ENCODE data around the gene COQ8B.

Gene COQ8B

GRCh38 chr19:40717325-40717879, 716 bp upstream of the COQ8B start:
- DNase-seq = no peak

DNA sequence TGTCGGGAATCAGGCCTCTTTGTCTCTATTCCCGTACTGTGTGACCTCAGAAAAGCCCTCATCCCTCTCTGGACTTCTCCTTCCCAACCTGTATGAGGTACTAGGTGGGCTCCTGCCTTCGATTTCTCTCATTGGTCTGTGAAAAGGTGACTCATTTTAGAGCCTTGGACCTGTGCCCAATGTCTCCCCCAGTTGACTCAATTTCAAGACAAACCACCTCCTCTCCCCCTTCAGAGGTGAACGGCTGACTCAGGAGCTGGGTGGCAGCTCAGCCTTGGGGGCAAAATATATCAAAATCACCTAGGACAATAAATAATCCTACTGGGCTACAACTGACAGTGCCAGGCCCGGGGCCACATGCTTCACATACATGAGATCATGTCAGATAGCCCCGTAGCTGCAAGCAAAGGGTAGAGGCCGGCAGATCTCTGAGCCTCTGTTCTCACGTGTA, 630 bp downstream of the COQ8B start:
- peak; percentile 94 for DNase-seq

GRCh38 chr19:40714441-40715299, 2.0 kb downstream of the COQ8B start:
- DNase-seq = peak; percentile 98

DNA sequence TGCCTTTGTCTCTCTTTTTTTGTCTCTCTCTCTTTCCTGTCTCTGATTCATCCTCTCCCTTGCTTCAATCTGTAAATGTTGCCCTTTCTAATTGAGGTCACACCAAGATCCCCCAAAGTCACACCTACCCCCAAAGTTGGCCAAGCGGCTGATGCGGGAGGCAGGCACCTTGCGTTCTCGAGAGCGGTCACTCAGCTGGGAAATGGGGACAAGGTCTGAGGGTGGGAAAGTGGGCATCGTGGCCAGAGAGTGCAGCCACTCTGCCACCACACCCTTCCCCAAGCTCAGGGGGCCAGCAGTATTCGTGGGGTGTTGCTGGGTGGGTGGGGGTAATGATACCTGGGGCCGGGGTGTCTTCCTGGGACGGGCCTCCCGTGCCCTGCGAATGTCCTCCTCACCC, 2.7 kb downstream of the COQ8B start:
- DNase-seq = no peak

DNA sequence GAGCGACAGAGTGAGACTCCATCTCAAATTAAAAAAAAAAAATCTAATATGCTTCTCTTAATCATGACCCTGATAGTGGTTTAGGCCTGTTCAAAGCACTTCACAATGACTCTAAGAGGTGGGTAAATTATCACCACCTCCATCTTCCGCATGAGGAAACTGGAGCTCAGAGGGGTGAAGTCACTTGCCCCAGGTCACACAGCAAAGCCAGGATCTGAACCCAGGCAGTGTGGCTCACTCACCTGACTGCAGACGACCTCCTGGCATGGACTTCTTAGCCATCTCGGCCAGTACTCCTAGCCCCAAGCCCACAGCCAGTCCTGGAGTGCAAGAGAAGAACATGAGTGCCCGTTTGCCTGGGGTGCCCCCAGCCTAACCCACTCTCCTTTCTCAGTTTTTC, 6.9 kb downstream of the COQ8B start:
- DNase-seq = no peak

DNA sequence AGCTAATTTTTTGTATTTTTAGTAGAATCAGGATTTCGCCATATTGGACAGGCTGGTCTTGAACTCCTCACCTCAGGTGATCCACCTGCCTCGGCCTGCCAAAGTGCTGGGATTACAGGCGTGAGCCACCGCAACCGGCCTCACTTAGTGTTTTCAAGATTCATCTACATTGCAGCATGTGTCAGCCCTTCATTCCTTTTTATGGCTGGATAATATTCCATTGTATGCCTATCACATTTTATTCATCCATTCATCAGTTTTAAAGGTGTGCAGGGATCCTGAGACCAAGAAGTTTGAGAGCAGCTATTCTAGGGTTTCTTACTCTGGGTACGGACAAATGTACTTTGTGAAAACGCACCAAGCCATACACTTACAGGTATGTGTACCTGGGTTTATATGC, 9.1 kb downstream of the COQ8B start:
- DNase-seq = no peak

DNA sequence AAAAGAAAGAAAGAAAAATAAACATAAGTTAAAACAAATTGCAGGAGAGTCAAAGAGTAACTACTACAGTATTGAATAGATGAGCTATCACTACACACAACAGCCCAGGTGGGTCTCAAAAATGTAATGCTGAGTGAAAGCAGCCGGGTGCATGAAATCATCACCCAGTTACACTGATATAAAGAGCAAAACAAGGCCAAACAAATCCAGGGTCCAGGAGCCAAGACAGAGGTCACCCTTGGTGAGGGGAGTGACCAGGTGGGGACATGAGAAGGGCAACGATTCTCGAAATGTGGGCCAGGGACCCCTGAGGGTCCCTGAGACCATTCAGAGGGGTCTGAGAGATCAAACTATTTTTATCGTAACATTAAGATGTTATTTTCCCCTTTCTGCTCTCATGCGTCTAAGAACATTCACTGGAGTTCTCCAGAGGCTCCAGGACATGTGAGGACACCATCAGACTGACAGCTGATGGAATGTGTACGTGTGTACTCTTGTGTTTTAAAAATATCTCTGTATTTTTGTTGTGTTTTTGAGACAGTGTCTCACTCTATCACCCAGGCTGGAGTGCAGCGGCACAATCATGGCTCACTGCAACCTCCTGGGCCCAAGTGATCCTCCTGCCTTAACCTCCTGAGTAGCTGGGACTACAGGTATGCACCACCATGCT, 10.6 kb downstream of the COQ8B start:
- no peak for DNase-seq

- no peak for DNase-seq
These were observed 11.4 kb downstream of the COQ8B start for GRCh38 chr19:40705362-40705651.

DNA sequence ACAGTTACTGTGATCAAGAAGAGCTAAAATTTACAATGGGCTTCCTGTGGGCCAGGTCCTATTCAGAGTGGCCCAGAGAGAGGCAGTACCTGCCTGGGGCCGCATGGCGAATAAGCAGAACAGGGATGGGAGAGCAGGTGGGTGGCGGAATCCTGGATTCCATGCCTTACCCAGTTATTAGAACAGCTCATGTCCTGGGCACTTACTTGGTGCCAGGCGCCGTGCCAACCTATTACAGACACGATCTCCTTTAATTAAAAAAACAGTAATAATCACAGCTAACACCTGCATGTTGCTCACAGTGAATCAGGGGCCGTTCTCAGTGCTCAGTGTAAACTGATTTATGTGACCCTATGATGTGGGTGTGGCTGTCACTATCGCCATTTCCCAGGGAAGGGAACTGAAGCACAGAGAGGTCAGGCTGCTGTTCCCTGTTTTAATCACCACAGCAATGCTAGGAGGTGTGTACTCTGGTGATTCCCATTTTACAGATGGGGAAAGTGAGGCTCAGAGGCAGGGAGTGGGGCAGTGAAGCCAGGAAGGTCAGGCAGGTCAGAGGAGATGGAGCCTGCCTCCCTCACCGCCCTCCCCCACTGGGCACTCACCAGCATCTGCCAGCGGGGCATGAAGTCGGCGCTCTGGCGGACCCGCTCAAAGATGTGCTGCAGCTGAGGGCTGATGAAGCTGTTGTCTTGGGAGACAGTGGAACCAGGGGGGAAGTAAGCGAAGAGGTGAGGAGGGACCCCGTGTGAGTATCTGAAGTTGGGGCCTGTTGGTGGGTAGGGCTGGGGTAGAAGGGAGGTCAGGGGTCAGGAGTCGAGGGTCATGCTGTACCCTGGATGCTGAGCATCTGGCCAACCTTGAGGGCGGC, 12.0 kb downstream of the COQ8B start:
- no peak for DNase-seq

- no peak for DNase-seq
These were observed 13.5 kb downstream of the COQ8B start for GRCh38 chr19:40703029-40703755.

DNA sequence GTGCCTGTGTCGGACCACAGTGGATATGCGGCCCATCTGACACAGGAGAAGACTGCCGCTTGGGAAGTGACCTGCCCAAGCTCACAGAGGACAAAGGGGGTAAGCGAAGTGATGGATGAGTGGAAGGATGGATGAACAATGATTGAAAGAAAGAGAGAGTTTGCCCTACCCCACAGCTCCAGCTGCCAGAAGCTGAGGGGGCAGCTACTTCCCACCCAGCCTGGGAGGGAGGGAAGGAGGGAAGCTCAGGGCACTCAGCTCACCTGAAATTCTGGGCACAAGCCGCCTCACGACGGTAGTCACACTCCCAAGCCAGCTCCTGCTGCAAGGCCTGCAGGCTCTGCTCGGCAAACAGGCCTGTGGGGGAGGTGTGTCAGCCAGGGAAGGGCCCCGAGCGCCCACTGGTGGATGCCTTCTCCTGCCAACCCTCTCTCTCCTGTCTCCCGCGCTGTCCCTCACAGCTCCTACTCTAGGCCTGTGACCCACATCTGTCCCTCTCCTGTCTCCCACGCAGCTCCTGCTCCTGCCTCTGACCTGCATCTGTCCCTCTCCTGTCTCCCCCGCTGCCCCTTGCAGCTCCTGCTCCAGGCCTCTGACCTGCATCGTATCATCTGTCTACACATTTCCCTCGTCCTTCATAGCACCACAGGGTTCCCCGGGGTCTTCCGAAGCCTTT, 14.2 kb downstream of the COQ8B start:
- no peak for DNase-seq

- no peak for DNase-seq
These were observed 14.9 kb downstream of the COQ8B start for GRCh38 chr19:40701758-40702157.

DNA sequence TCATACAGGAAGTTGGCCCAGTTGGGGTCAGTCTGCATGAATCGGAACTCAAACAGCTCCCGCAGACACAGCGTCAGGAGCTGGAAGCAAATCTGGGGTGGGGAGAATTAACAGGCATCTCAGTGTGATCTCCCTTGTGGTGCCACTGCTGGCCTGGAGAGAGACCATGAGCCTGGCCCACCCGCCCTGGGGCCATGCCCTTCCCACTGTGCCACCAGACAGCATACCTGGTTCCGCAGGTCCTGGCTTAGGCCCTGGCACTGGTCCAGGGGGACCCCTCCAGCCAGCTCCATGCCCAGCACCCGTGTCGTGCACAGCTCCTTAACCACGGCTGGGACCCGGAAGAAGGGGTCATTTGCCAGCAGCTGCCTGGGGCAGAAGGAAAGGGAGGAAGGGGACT, 16.6 kb downstream of the COQ8B start:
- no peak for DNase-seq

- no peak for DNase-seq
These were observed 19.7 kb downstream of the COQ8B start for GRCh38 chr19:40697007-40697406.

DNA sequence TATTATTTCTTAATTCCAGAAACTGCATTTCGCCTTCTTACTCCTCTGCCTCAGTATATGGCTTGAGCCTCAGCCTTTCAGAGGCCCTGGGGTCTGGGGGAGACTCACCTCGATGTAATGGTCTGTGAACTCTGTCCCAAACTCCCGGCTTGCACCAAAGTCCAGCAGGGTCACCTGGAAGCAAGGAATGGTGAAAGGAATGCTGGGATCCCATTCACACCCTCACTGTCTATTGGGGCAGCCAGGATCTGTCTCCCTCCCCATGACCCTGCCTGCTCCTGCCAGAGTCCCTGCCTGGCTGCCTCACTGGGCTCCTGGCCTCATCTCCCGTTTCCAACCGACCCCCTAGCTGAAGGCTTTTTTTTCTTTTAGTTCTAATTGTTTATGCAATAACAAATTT, 20.8 kb downstream of the COQ8B start:
- DNase-seq = no peak

GRCh38 chr19:40693896-40694295, 22.8 kb downstream of the COQ8B start:
- no peak for DNase-seq

GRCh38 chr19:40693150-40693788, 23.4 kb downstream of the COQ8B start:
- DNase-seq = no peak

DNA sequence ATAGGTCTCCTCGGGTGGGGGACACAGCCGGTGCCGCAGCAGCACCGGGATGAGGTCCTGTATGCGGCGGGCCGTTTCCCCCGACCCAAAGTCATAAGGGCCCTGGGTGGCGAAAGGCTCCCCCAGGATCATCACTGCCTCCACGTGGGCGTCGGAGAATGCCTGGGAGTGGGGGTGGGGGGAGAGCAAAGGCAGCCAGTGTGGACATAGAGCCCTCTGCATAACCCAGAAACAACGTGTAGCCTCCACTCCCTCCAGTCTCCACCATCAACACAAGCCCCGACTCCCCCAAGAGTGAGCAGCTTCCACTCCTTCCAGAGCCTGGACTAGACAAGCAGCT, 24.5 kb downstream of the COQ8B start:
- peak; percentile 32 for DNase-seq

DNA sequence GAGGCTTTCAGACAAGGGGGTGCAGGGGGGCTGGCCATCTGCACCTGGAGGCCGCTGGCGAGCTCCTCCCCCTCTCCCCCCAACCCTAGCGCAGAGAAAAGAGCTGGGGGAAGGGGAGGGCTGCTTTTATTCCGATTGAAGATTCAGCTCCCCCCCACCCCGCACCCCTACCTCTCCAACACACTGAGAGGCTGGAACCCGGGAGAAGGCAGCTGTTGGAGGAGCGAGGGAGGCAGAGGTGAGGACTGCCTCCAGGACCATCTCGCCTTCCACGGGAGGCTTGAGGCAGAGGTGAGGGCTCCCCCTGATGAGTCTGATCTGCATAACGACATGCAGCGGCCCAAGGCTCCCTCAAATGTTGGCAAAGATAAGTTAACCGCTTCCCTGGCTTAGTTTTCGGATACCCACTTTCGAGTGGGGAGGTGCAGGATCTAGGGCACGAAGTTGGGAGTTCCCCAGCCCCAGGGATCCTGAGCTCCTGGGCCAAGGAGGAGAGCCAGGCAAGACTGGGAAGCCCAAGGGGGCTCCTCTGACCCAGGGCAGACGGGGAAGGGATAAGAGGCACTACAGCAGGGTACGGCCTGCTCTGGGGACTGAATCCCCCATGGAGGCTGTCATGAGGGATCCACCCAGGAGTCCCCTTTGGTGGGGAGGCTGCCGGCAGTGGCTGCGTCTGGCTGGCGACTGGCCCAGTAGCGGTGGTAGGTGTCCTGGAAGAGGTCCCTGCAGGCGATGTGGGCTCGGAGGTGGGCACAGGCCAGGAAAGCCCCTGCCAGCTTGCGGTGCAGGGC, 25.1 kb downstream of the COQ8B start:
- peak; percentile 67 for DNase-seq

GRCh38 chr19:40690693-40691420, 25.8 kb downstream of the COQ8B start:
- peak; percentile 98 for DNase-seq

Measured in DMS53 (cell line).